ENCODE measurements around the gene NTNG1.
"Not testable (repeated sequence)": the region's sequence is repeated elsewhere in the genome, so short reads cannot be mapped to it uniquely, and the experiment has no call there.

The NTNG1 gene
- 0 reads per million in 3 donors for total RNA-seq

DNA sequence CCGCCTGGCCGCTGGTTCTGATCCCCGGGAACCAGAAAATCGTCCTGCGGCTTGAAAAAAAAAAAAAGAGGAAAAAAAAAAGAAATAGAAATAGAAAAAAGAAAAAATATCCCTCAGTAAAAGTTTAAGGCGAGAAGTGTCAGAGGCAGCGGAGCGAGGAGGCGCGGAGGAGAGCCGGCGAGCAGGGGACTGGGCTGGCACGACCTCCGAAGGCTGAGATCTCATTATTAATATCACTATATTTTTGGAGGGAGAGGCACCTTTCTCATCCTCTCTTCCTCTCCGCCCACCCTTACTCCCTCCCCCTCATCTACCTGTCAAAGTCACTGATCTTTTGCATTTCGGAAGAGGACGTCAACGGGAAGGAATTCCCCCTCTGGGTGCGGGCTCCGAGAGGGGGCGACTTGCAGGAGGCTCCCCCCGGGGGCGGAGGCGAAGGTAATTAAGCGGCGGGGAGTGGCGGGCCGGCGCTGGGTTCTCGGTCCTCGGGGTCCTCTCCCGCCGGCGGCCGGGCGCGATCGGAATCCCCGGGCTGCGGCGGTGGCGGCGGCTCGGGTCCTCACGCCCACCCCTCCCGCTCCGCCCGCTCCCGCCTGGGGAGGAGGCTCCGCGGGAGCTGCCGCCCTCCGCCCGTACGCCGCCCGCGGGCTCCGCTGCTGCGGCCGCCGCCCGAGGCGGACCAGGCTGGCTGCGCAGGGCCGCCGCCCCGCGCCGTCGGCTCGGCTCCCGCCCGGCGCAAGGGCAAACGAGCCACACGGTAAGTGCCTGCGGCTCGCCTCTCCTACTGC is at the start of gene NTNG1:
TSS of gene NTNG1 (plus strand) at position 337 of the 788 bp plus-strand sequence.
- Histone ChIP-seq H3K4me1 (ENCODE audit: control insufficient read depth, insufficient read depth, low read length, poor library complexity, severe bottlenecking) (peaks cover 9% of the 10 kb centered on the region), H3K27ac (ENCODE audit: insufficient read depth, low read length, poor library complexity, severe bottlenecking) (no peak within 1 kb of the TSS), H3K9me3 (ENCODE audit: control insufficient read depth, low read length) (no peaks in the 10 kb centered on the region), H3K36me3 (ENCODE audit: control insufficient read depth, insufficient read depth, low read length) (no peaks in the 10 kb centered on the region), H3K4me3 (ENCODE audit: insufficient read depth, low read depth, low read length, poor library complexity, severe bottlenecking) (peak within 1 kb of the TSS; percentile 62), H3K27me3 (replicated peaks; ENCODE audit: control insufficient read depth, insufficient read depth, low read length, poor library complexity, severe bottlenecking) (peaks cover 26% of the 10 kb centered on the region)
- no peak for DNase-seq

GRCh38 chr1:107091418-107091817 is 49.4 kb upstream of the NTNG1 start:
- H3K27ac ChIP-seq (ENCODE audit: insufficient read depth, low read length, poor library complexity, severe bottlenecking): no peak overlapping the region
- DNase-seq: no peak
- no peaks in the 10 kb centered on the region for H3K27me3 ChIP-seq (replicated peaks; ENCODE audit: control insufficient read depth, insufficient read depth, low read length, poor library complexity, severe bottlenecking)
- H3K4me1 ChIP-seq (ENCODE audit: control insufficient read depth, insufficient read depth, low read length, poor library complexity, severe bottlenecking): no peaks in the 10 kb centered on the region
- H3K36me3 ChIP-seq (ENCODE audit: control insufficient read depth, insufficient read depth, low read length): no peaks in the 10 kb centered on the region
- no peak overlapping the region for H3K4me3 ChIP-seq (ENCODE audit: insufficient read depth, low read depth, low read length, poor library complexity, severe bottlenecking)
- no peaks in the 10 kb centered on the region for H3K9me3 ChIP-seq (ENCODE audit: control insufficient read depth, low read length)

- not testable (repeated sequence) for H3K27ac ChIP-seq (ENCODE audit: insufficient read depth, low read length, poor library complexity, severe bottlenecking); DNase-seq; H3K4me3 ChIP-seq (ENCODE audit: insufficient read depth, low read depth, low read length, poor library complexity, severe bottlenecking); H3K36me3 ChIP-seq (ENCODE audit: control insufficient read depth, insufficient read depth, low read length); H3K27me3 ChIP-seq (replicated peaks; ENCODE audit: control insufficient read depth, insufficient read depth, low read length, poor library complexity, severe bottlenecking); H3K9me3 ChIP-seq (ENCODE audit: control insufficient read depth, low read length); H3K4me1 ChIP-seq (ENCODE audit: control insufficient read depth, insufficient read depth, low read length, poor library complexity, severe bottlenecking)
Observed at GRCh38 chr1:107093395-107093794, 47.4 kb upstream of the NTNG1 start.

- Histone ChIP-seq H3K27ac (ENCODE audit: insufficient read depth, low read length, poor library complexity, severe bottlenecking) (no peak overlapping the region), H3K27me3 (replicated peaks; ENCODE audit: control insufficient read depth, insufficient read depth, low read length, poor library complexity, severe bottlenecking) (no peaks in the 10 kb centered on the region), H3K4me1 (ENCODE audit: control insufficient read depth, insufficient read depth, low read length, poor library complexity, severe bottlenecking) (no peaks in the 10 kb centered on the region), H3K9me3 (ENCODE audit: control insufficient read depth, low read length) (no peaks in the 10 kb centered on the region), H3K4me3 (ENCODE audit: insufficient read depth, low read depth, low read length, poor library complexity, severe bottlenecking) (no peak overlapping the region), H3K36me3 (ENCODE audit: control insufficient read depth, insufficient read depth, low read length) (no peaks in the 10 kb centered on the region)
- DNase-seq: no peak
Observed at GRCh38 chr1:107095647-107096046, 45.2 kb upstream of the NTNG1 start.

DNA sequence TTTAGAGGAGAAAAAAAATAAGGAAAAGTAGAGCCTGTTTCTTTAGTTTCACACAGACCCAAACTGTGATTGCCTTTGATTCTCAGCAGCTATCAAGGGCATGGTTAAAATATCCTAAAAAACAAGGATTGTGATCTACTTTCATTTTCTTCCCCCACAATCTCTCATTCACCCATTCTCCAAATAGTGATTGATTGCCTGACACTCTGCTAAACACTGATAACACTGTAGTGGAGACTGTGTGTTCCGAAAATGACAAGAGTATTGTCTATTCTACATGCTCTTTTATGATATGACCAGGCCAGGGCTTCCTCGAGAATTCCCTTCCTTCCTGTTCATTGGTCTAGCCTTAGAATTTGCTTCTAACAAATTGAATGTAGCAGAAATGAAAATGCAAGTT is 44.1 kb upstream of the NTNG1 start:
- Histone ChIP-seq H3K27me3 (replicated peaks; ENCODE audit: control insufficient read depth, insufficient read depth, low read length, poor library complexity, severe bottlenecking) (no peaks in the 10 kb centered on the region), H3K36me3 (ENCODE audit: control insufficient read depth, insufficient read depth, low read length) (no peaks in the 10 kb centered on the region), H3K4me3 (ENCODE audit: insufficient read depth, low read depth, low read length, poor library complexity, severe bottlenecking) (no peak overlapping the region), H3K4me1 (ENCODE audit: control insufficient read depth, insufficient read depth, low read length, poor library complexity, severe bottlenecking) (no peaks in the 10 kb centered on the region), H3K27ac (ENCODE audit: insufficient read depth, low read length, poor library complexity, severe bottlenecking) (no peak overlapping the region), H3K9me3 (ENCODE audit: control insufficient read depth, low read length) (no peaks in the 10 kb centered on the region)
- DNase-seq: no peak

- H3K4me1 ChIP-seq (ENCODE audit: control insufficient read depth, insufficient read depth, low read length, poor library complexity, severe bottlenecking): no peaks in the 10 kb centered on the region
- H3K4me3 ChIP-seq (ENCODE audit: insufficient read depth, low read depth, low read length, poor library complexity, severe bottlenecking): no peak overlapping the region
- no peaks in the 10 kb centered on the region for H3K36me3 ChIP-seq (ENCODE audit: control insufficient read depth, insufficient read depth, low read length)
- no peaks in the 10 kb centered on the region for H3K27me3 ChIP-seq (replicated peaks; ENCODE audit: control insufficient read depth, insufficient read depth, low read length, poor library complexity, severe bottlenecking)
- H3K27ac ChIP-seq (ENCODE audit: insufficient read depth, low read length, poor library complexity, severe bottlenecking): no peak overlapping the region
- no peak for DNase-seq
- H3K9me3 ChIP-seq (ENCODE audit: control insufficient read depth, low read length): no peaks in the 10 kb centered on the region
Observed at GRCh38 chr1:107098961-107099360, 41.9 kb upstream of the NTNG1 start.

GRCh38 chr1:107100331-107100984 is 40.4 kb upstream of the NTNG1 start:
- Histone ChIP-seq H3K27ac (ENCODE audit: insufficient read depth, low read length, poor library complexity, severe bottlenecking) (no peak overlapping the region), H3K36me3 (ENCODE audit: control insufficient read depth, insufficient read depth, low read length) (no peaks in the 10 kb centered on the region), H3K4me1 (ENCODE audit: control insufficient read depth, insufficient read depth, low read length, poor library complexity, severe bottlenecking) (no peaks in the 10 kb centered on the region), H3K27me3 (replicated peaks; ENCODE audit: control insufficient read depth, insufficient read depth, low read length, poor library complexity, severe bottlenecking) (no peaks in the 10 kb centered on the region), H3K9me3 (ENCODE audit: control insufficient read depth, low read length) (no peaks in the 10 kb centered on the region), H3K4me3 (ENCODE audit: insufficient read depth, low read depth, low read length, poor library complexity, severe bottlenecking) (no peak overlapping the region)
- DNase-seq: no peak

DNA sequence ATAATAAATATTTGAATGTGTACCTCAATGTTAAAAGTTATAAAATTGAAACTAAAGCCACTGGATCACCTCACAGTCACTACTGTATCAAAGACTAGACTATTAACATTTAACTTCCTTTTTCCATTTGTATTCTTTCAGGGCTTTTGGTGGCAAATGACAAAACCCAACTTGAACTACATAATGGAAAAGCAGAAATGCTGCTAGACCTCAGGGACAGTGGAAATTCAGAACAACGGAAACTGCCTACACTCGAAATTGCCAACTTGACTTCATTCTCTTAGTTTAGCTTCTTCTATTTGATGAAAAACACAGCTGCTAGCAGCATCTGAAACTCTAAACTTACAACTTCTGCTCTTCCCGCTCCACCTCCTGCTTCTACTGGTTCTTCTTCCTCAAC is 34.9 kb upstream of the NTNG1 start:
- DNase-seq: no peak
- no peak overlapping the region for H3K4me3 ChIP-seq (ENCODE audit: insufficient read depth, low read depth, low read length, poor library complexity, severe bottlenecking)
- H3K27ac ChIP-seq (ENCODE audit: insufficient read depth, low read length, poor library complexity, severe bottlenecking): no peak overlapping the region
- H3K9me3 ChIP-seq (ENCODE audit: control insufficient read depth, low read length): no peaks in the 10 kb centered on the region
- H3K36me3 ChIP-seq (ENCODE audit: control insufficient read depth, insufficient read depth, low read length): no peaks in the 10 kb centered on the region
- no peaks in the 10 kb centered on the region for H3K4me1 ChIP-seq (ENCODE audit: control insufficient read depth, insufficient read depth, low read length, poor library complexity, severe bottlenecking)
- no peaks in the 10 kb centered on the region for H3K27me3 ChIP-seq (replicated peaks; ENCODE audit: control insufficient read depth, insufficient read depth, low read length, poor library complexity, severe bottlenecking)

DNA sequence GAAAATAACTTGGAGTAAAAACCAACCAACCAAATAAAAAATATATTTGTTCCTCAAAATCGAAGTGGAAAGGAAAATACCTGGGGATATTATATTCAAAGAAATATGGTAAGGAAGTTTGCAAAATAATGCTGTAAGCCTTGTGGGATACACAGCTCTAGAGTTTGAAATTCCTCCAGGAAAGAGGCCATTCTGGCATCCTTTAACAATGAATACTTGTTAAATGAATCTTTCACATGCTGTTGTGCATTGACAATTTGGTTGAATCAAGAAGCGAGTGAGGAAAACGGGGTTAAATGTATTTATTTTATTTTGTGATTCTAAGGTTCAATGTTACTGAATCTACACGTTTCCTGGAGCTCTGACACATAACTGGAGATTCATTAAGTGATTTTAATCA is 30.5 kb upstream of the NTNG1 start:
- DNase-seq: no peak
- no peaks in the 10 kb centered on the region for H3K9me3 ChIP-seq (ENCODE audit: control insufficient read depth, low read length)
- no peaks in the 10 kb centered on the region for H3K4me1 ChIP-seq (ENCODE audit: control insufficient read depth, insufficient read depth, low read length, poor library complexity, severe bottlenecking)
- H3K36me3 ChIP-seq (ENCODE audit: control insufficient read depth, insufficient read depth, low read length): no peaks in the 10 kb centered on the region
- no peak overlapping the region for H3K4me3 ChIP-seq (ENCODE audit: insufficient read depth, low read depth, low read length, poor library complexity, severe bottlenecking)
- no peaks in the 10 kb centered on the region for H3K27me3 ChIP-seq (replicated peaks; ENCODE audit: control insufficient read depth, insufficient read depth, low read length, poor library complexity, severe bottlenecking)
- no peak overlapping the region for H3K27ac ChIP-seq (ENCODE audit: insufficient read depth, low read length, poor library complexity, severe bottlenecking)

GRCh38 chr1:107116306-107116790 is 24.5 kb upstream of the NTNG1 start:
- H3K9me3 ChIP-seq (ENCODE audit: control insufficient read depth, low read length): no peaks in the 10 kb centered on the region
- H3K36me3 ChIP-seq (ENCODE audit: control insufficient read depth, insufficient read depth, low read length): no peaks in the 10 kb centered on the region
- H3K27ac ChIP-seq (ENCODE audit: insufficient read depth, low read length, poor library complexity, severe bottlenecking): no peak overlapping the region
- H3K4me1 ChIP-seq (ENCODE audit: control insufficient read depth, insufficient read depth, low read length, poor library complexity, severe bottlenecking): no peaks in the 10 kb centered on the region
- no peaks in the 10 kb centered on the region for H3K27me3 ChIP-seq (replicated peaks; ENCODE audit: control insufficient read depth, insufficient read depth, low read length, poor library complexity, severe bottlenecking)
- H3K4me3 ChIP-seq (ENCODE audit: insufficient read depth, low read depth, low read length, poor library complexity, severe bottlenecking): no peak overlapping the region
- no peak for DNase-seq

Data from effector memory CD4-positive, alpha-beta T cell (primary cell).